C4-2B (cell line): Measurements from ENCODE around the gene PLAGL2.

Experiments
- ZFX ChIP-seq: fragments of 450-650 bp; IDR thresholded peaks from 2 replicates; pipeline ENCODE4 v1.6.1; 2017
- TF ChIP-seq, protein P1 (sequence below): fragments of 450-650 bp; conservative IDR thresholded peaks from 2 replicates; pipeline ENCODE4 v1.5.1; 2017; ENCODE audit warnings: mild to moderate bottlenecking

DNA sequence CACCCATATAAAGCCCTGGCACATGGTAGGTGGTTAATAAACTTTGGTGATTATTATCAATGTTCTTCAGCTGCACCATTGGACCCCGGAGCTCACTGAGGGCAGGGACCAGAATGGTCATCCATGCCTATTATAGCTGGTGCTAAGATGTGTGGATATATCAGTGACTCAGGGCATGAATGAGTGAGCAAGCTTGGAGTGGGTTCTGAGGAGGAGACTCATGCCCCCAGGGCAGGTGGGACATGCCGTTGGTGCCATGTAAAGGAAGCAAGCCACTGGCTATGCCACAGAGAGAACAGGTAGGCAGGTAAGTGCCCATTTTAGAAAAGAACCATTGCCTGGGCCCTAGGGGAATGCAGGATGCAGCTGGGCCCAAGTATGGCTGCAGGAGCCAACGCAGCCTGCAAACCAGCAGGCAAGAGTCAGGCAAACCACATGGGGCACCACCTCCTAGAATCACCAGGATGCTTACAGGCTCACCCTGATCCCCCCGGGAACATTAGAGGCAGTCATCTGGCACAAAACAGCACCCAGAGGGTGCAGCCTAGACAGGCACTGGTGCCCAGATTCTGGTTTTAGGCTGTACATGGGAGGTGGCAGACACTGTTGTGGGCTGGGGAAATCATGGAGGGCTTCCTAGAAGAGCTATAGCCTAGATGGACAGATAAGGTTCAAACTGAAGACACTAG is 23.5 kb downstream of the PLAGL2 start:
- TF ChIP-seq, protein P1, sequence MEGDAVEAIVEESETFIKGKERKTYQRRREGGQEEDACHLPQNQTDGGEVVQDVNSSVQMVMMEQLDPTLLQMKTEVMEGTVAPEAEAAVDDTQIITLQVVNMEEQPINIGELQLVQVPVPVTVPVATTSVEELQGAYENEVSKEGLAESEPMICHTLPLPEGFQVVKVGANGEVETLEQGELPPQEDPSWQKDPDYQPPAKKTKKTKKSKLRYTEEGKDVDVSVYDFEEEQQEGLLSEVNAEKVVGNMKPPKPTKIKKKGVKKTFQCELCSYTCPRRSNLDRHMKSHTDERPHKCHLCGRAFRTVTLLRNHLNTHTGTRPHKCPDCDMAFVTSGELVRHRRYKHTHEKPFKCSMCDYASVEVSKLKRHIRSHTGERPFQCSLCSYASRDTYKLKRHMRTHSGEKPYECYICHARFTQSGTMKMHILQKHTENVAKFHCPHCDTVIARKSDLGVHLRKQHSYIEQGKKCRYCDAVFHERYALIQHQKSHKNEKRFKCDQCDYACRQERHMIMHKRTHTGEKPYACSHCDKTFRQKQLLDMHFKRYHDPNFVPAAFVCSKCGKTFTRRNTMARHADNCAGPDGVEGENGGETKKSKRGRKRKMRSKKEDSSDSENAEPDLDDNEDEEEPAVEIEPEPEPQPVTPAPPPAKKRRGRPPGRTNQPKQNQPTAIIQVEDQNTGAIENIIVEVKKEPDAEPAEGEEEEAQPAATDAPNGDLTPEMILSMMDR: no peak
- TF ChIP-seq ZFX: no peak
